Mucosa of descending colon (tissue), 3 donors: ENCODE results near the gene LPCAT4. TPM values are rescaled to one million over a fixed set of nuclear protein-coding genes. Genes with fewer than 3 reads are reported as not detected.

Source experiments
- ATAC-seq: fragments of 200-7000 bp; cut with Tn5 transposase; one replicate; pipeline ENCODE4 v1.9.1; 2020; ENCODE audit warnings: mild to moderate bottlenecking, moderate library complexity
- DNase-seq, 3 donors: peaks; one replicate each; pipeline ENCODE4 v3.0.0-alpha.2; 2020
- H3K36me3 ChIP-seq: fragments of 200-600 bp; one replicate; pipeline ENCODE4 v1.8.0; 2021; ENCODE audit warnings: low read depth, mild to moderate bottlenecking
- H3K4me1 ChIP-seq: fragments of 200-600 bp; one replicate; pipeline ENCODE4 v1.8.0; 2021; ENCODE audit warnings: low read depth, mild to moderate bottlenecking
- H3K4me3 ChIP-seq: fragments of 200-600 bp; one replicate; pipeline ENCODE4 v1.8.0; 2021; ENCODE audit warnings: mild to moderate bottlenecking
- H3K9me3 ChIP-seq: fragments of 200-600 bp; one replicate; pipeline ENCODE4 v1.8.0; 2021; ENCODE audit warnings: mild to moderate bottlenecking
- CTCF ChIP-seq: fragments of 200-600 bp; IDR thresholded peaks from one replicate; pipeline ENCODE4 v1.8.0; 2022; ENCODE audit warnings: antibody characterized with exemption, mild to moderate bottlenecking
- intact Hi-C, 2 donors: fragments of 100-400 bp; cut with DNase I in 1 of 2; cut with micrococcal nuclease in 1 of 2; formaldehyde crosslinking; loops; one replicate each; pipeline versions ENCODE4 v1.11.0 to v1.11.1; 2022; cut with DNase I, micrococcal nuclease
- total RNA-seq, 3 donors: library from RNA; stranded (reverse); fragmentation: NEBNext Ultra II Directional in 2 of 3; extraction: Animal tissue kit (Norgen Biotek cat#: 25700) in 2 of 3; gene quantifications; one replicate each; pipeline versions ENCODE4 v1.2.1 to v1.2.4, GENCODE V29; 2021 to 2023
- donor health status: DM: no; HTN: no; CAD: no; lungs with moderate emphysema.
- donor health status: DM: no; HTN: no; CAD: no.
- donor health status: DM: no; HTN: yes; CAD: no.

Gene LPCAT4
- total RNA-seq, 3 donors from 2014 or later: 144 to 236 (median 154) TPM

DNA sequence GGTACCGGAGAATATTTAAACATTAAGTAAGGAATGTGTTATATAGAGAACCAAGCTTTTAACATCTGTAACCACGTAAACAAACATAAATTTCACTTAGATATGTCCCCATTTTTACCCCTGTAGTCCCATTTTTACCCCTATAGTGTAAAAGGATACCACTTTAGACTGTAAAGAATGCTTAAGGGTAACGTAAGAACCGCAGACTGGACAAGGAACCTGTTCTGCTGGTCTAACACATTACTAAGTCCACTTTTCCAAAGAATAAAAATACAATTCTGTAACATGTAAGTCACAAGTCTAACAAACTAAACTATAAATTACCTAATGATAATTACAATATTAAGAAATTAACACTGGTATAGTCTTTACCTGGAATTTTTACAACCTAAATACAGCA, 32.3 kb downstream of the LPCAT4 start:
- H3K4me3 ChIP-seq: no peak overlapping the region
- DNase-seq: no peak

GRCh38 chr15:34332553-34333120, 34.4 kb downstream of the LPCAT4 start:
- DNase-seq: no peak
- no peak overlapping the region for H3K4me3 ChIP-seq
- no peaks in the 10 kb centered on the region for H3K36me3 ChIP-seq
- ATAC-seq: no peak
- H3K9me3 ChIP-seq: no peaks in the 10 kb centered on the region
- intact Hi-C loops: no loop called here
- peaks cover 6% of the 10 kb centered on the region for H3K4me1 ChIP-seq
- no peak for TF ChIP-seq CTCF

More for the DNA sequence above, 32.3 kb downstream of the LPCAT4 start:
- peaks cover 6% of the 10 kb centered on the region for H3K4me1 ChIP-seq
- no peak for TF ChIP-seq CTCF
- no peaks in the 10 kb centered on the region for H3K36me3 ChIP-seq
- no peak for ATAC-seq
- H3K9me3 ChIP-seq: no peaks in the 10 kb centered on the region
- intact Hi-C loops: no loop called here

DNA sequence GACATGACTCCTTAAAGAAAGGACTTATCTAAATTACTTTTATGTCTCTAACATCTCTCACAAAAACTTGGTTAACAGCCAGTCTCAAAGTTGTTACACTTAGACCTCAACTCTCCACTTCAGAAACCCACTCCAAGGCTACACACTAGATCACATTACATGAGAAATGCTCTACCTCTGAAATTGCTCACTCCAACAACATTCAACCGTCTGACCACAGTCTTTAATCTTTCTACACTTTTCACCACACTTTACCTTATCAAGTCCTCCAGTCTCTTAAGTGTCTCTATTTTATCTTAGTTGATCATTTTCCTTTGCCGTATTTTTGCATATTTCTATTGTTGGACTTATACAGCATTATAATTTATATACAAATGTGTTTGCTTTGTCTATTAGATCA, 35.2 kb downstream of the LPCAT4 start:
- ATAC-seq (peak; percentile 18), DNase-seq (no peak)
- Histone ChIP-seq H3K36me3 (no peaks in the 10 kb centered on the region), H3K4me1 (peaks cover 3% of the 10 kb centered on the region), H3K9me3 (no peaks in the 10 kb centered on the region), H3K4me3 (no peak overlapping the region)
- no peak for TF ChIP-seq CTCF
- intact Hi-C loops: no loop called here

GRCh38 chr15:34330279-34330678, 36.7 kb downstream of the LPCAT4 start:
- ATAC-seq: no peak
- intact Hi-C loops: no loop called here
- no peaks in the 10 kb centered on the region for H3K9me3 ChIP-seq
- TF ChIP-seq CTCF: no peak
- H3K4me3 ChIP-seq: no peak overlapping the region
- H3K4me1 ChIP-seq: no peaks in the 10 kb centered on the region
- DNase-seq: no peak
- H3K36me3 ChIP-seq: no peaks in the 10 kb centered on the region

DNA sequence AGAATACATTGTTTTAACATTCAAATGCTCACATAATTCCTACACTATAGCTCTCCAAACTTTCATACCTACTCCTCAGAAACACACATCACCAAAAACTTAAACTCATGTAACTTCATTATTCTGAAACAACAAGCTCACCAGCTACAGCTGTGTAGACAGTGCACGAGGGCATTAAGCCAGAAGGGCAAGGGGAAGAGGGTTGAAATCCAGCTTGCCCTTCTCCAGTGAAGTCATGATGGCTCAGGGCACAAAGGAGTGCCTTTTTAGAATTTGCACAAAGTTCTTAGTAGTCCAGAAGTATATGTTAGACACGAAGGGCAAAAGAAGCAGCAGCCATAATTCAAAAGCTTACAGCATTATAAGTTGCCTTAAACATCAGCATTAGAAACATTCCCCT, 38.0 kb downstream of the LPCAT4 start:
- no peak for ATAC-seq
- H3K4me1 ChIP-seq: no peaks in the 10 kb centered on the region

More for the DNA sequence above, 38.0 kb downstream of the LPCAT4 start:
- Histone ChIP-seq H3K4me3 (no peak overlapping the region), H3K9me3 (no peaks in the 10 kb centered on the region), H3K36me3 (no peaks in the 10 kb centered on the region)
- intact Hi-C loops: no loop called here
- DNase-seq: no peak
- TF ChIP-seq CTCF: no peak
